ENCODE results near the gene GRK2. TPM values are rescaled to one million over a fixed set of nuclear protein-coding genes. Genes with fewer than 3 reads are reported as not detected.
A peak's percentile ranks its signal among the peaks of the same experiment; 100 is the strongest.

Gene GRK2
- total RNA-seq, 1 donor from 2014 or later: 92.7 TPM

GRCh38 chr11:67312187-67313021 lies 46.1 kb downstream of the GRK2 start:
- no peak for TF ChIP-seq CTCF (IDR thresholded peaks at IDR 0.05; ENCODE audit: unreplicated experiment)
- Mint-ChIP-seq H3K27ac (ENCODE audit: unreplicated experiment) (no peak overlapping the region), H3K9me3 (ENCODE audit: unreplicated experiment) (no peaks in the 10 kb centered on the region), H3K36me3 (ENCODE audit: low read depth, unreplicated experiment) (no peaks in the 10 kb centered on the region), H3K4me1 (ENCODE audit: unreplicated experiment) (no peaks in the 10 kb centered on the region), H3K27me3 (ENCODE audit: unreplicated experiment) (peaks cover 9% of the 10 kb centered on the region), H3K4me3 (ENCODE audit: unreplicated experiment) (peak overlapping the region; percentile 33)
- DNase-seq (ENCODE audit: low spot score): no peak

- H3K4me3 Mint-ChIP-seq (ENCODE audit: unreplicated experiment): no peak overlapping the region
- TF ChIP-seq CTCF (IDR thresholded peaks at IDR 0.05; ENCODE audit: unreplicated experiment): no peak
- no peak overlapping the region for H3K27ac Mint-ChIP-seq (ENCODE audit: unreplicated experiment)
- H3K9me3 Mint-ChIP-seq (ENCODE audit: unreplicated experiment): no peaks in the 10 kb centered on the region
- peaks cover 4% of the 10 kb centered on the region for H3K4me1 Mint-ChIP-seq (ENCODE audit: unreplicated experiment)
- peaks cover 9% of the 10 kb centered on the region for H3K27me3 Mint-ChIP-seq (ENCODE audit: unreplicated experiment)
- no peak for DNase-seq (ENCODE audit: low spot score)
- H3K36me3 Mint-ChIP-seq (ENCODE audit: low read depth, unreplicated experiment): no peaks in the 10 kb centered on the region
Measured at GRCh38 chr11:67313125-67313890, 47.0 kb downstream of the GRK2 start.

GRCh38 chr11:67314218-67314617 lies 47.9 kb downstream of the GRK2 start:
- DNase-seq (ENCODE audit: low spot score): no peak
- no peak overlapping the region for H3K4me3 Mint-ChIP-seq (ENCODE audit: unreplicated experiment)
- H3K27me3 Mint-ChIP-seq (ENCODE audit: unreplicated experiment): peaks cover 14% of the 10 kb centered on the region
- H3K9me3 Mint-ChIP-seq (ENCODE audit: unreplicated experiment): no peaks in the 10 kb centered on the region
- H3K4me1 Mint-ChIP-seq (ENCODE audit: unreplicated experiment): peaks cover 4% of the 10 kb centered on the region
- no peak for TF ChIP-seq CTCF (IDR thresholded peaks at IDR 0.05; ENCODE audit: unreplicated experiment)
- no peaks in the 10 kb centered on the region for H3K36me3 Mint-ChIP-seq (ENCODE audit: low read depth, unreplicated experiment)
- H3K27ac Mint-ChIP-seq (ENCODE audit: unreplicated experiment): peak overlapping the region; percentile 30

- DNase-seq (ENCODE audit: low spot score): no peak
- H3K36me3 Mint-ChIP-seq (ENCODE audit: low read depth, unreplicated experiment): no peaks in the 10 kb centered on the region
- no peaks in the 10 kb centered on the region for H3K9me3 Mint-ChIP-seq (ENCODE audit: unreplicated experiment)
- peak overlapping the region; percentile 37 for H3K4me3 Mint-ChIP-seq (ENCODE audit: unreplicated experiment)
- no peak overlapping the region for H3K27ac Mint-ChIP-seq (ENCODE audit: unreplicated experiment)
- H3K4me1 Mint-ChIP-seq (ENCODE audit: unreplicated experiment): peaks cover 4% of the 10 kb centered on the region
- TF ChIP-seq CTCF (IDR thresholded peaks at IDR 0.05; ENCODE audit: unreplicated experiment): no peak
- peaks cover 18% of the 10 kb centered on the region for H3K27me3 Mint-ChIP-seq (ENCODE audit: unreplicated experiment)
Measured at GRCh38 chr11:67315325-67315909, 49.1 kb downstream of the GRK2 start.

Measured in endothelial cell (in vitro differentiated cells).